Endothelial cell of umbilical vein (primary cell): ENCODE data around the gene IFT88. TPM values are rescaled to one million over a fixed set of nuclear protein-coding genes. Genes with fewer than 3 reads are reported as not detected.

ENCODE experiments used
- BruUV-seq: library from RNA; stranded (reverse); fragments of 400-500 nt; replicated peaks from 2 replicates; lab custom pipeline; 2021; lab: Mats Ljungman, UMichigan
- CTCF ChIA-PET: fragments of 300-600, 350-600 bp; sonication (Branson Sonifier 250); formaldehyde crosslinking; loops from one replicate; lab custom pipeline; 2021; ENCODE audit warnings: antibody characterized with exemption, inconsistent platforms; lab: Charles Lee
- POLR2A ChIA-PET: fragments of 300-600, 350-600 bp; sonication (Branson Sonifier 250); formaldehyde crosslinking; loops from one replicate; lab custom pipeline; 2021; ENCODE audit warnings: antibody characterized with exemption, inconsistent platforms; lab: Charles Lee
- DNase-seq: peaks from one replicate; pipeline ENCODE4 v3.0.0-alpha.2; 2011; ENCODE audit warnings: low read depth, low spot score
- FAIRE-seq: peaks from 2 replicates; lab custom pipeline; 2011; peaks lifted over from hg19 to GRCh38; lab: Jason Lieb, UNC
- H2AFZ ChIP-seq: 2 replicates; pipeline ENCODE4 v1.6.0; 2012; ENCODE audit warnings: low read depth, low read length, control low read depth, inconsistent platforms
- H3K27ac ChIP-seq: 2 replicates; pipeline ENCODE4 v1.5.1; 2011; ENCODE audit warnings: low read depth, mild to moderate bottlenecking, control low read depth, low read length, moderate library complexity; ENCODE audit not compliant: insufficient read depth
- H3K27me3 ChIP-seq, 2 experiments: 2 replicates each; pipeline versions ENCODE4 v1.6.0 to v1.6.1; 2011; ENCODE audit warnings: low read length in 2 of 2, mixed read lengths in 1 of 2; ENCODE audit not compliant: control insufficient read depth in 2 of 2, insufficient read depth in 2 of 2
- H3K36me3 ChIP-seq, 2 experiments: 2 replicates in 1 of 2; 3 replicates in 1 of 2; pipeline ENCODE4 v1.5.1; 2011; ENCODE audit warnings: low read length in 2 of 2, mild to moderate bottlenecking in 1 of 2, moderate library complexity in 1 of 2; ENCODE audit not compliant: control insufficient read depth in 2 of 2, insufficient read depth in 2 of 2; ENCODE audit errors: extremely low read depth in 1 of 2
- H3K4me1 ChIP-seq: 3 replicates; pipeline ENCODE4 v1.5.1; 2011; ENCODE audit warnings: mild to moderate bottlenecking, low read length; ENCODE audit not compliant: control insufficient read depth, insufficient read depth; ENCODE audit errors: extremely low read depth
- H3K4me2 ChIP-seq: 2 replicates; pipeline ENCODE4 v1.6.1; 2011; ENCODE audit warnings: low read length, control low read depth, mixed read lengths; ENCODE audit not compliant: insufficient read depth
- H3K4me3 ChIP-seq, 3 experiments: fragments of 200-600 bp in 1 of 3; sonication (generic), shearing (Covaris generic) in 1 of 3; replicated peaks in 1 of 3; 2 replicates each; pipeline ENCODE4 v1.5.1; 2011 to 2016; ENCODE audit warnings: control low read depth in 3 of 3, low read length in 3 of 3, mild to moderate bottlenecking in 2 of 3, inconsistent platforms in 1 of 3, low read depth in 1 of 3, moderate library complexity in 1 of 3; ENCODE audit not compliant: insufficient read depth in 1 of 3
- H3K79me2 ChIP-seq: 2 replicates; pipeline ENCODE4 v1.6.0; 2012; ENCODE audit warnings: low read length, inconsistent platforms; ENCODE audit not compliant: control insufficient read depth, insufficient read depth
- H3K9ac ChIP-seq: replicated peaks from 2 replicates; pipeline ENCODE3; 2011; ENCODE audit warnings: low read length, control low read depth; ENCODE audit not compliant: insufficient read depth; ENCODE audit errors: extremely low read depth
- H3K9me1 ChIP-seq: replicated peaks from 3 replicates; pipeline ENCODE4 v1.6.0; 2011; ENCODE audit warnings: mild to moderate bottlenecking, low read length; ENCODE audit not compliant: control insufficient read depth, insufficient read depth; ENCODE audit errors: extremely low read depth
- H3K9me3 ChIP-seq: replicated peaks from 2 replicates; pipeline ENCODE4 v1.5.1; 2012; ENCODE audit warnings: low read length, inconsistent platforms; ENCODE audit not compliant: control insufficient read depth, insufficient read depth
- H4K20me1 ChIP-seq: replicated peaks from 2 replicates; pipeline ENCODE3; 2011; ENCODE audit warnings: mild to moderate bottlenecking, low read length; ENCODE audit not compliant: control insufficient read depth, insufficient read depth; ENCODE audit errors: extremely low read depth
- EZH2 ChIP-seq: IDR thresholded peaks from 2 replicates; pipeline ENCODE4 v1.6.1; 2012; ENCODE audit warnings: borderline replicate concordance, low read depth, mild to moderate bottlenecking, moderate library complexity, low read length, inconsistent platforms; ENCODE audit not compliant: severe bottlenecking
- FOS ChIP-seq: IDR thresholded peaks from 2 replicates; pipeline ENCODE4 v1.6.1; 2011; ENCODE audit warnings: mild to moderate bottlenecking, low read length, moderate library complexity, borderline replicate concordance; ENCODE audit not compliant: insufficient read depth
- GATA2 ChIP-seq: IDR thresholded peaks from 2 replicates; pipeline ENCODE4 v1.7.0; 2011; ENCODE audit warnings: low read depth, mild to moderate bottlenecking, moderate library complexity, mixed read lengths, low read length; ENCODE audit not compliant: insufficient read length, insufficient read depth
- JUN ChIP-seq: IDR thresholded peaks from 2 replicates; pipeline ENCODE4 v1.6.1; 2011; ENCODE audit warnings: borderline replicate concordance, low read depth; ENCODE audit not compliant: insufficient read length, insufficient read depth
- MYC ChIP-seq: IDR thresholded peaks from one replicate; pipeline ENCODE4 v1.6.1; 2011; ENCODE audit warnings: mild to moderate bottlenecking, low read depth, low read length
- POLR2A ChIP-seq: IDR thresholded peaks from 2 replicates; pipeline ENCODE4 v1.6.1; 2012; ENCODE audit warnings: low read depth, mild to moderate bottlenecking, control low read depth, low read length
- POLR2AphosphoS5 ChIP-seq: IDR thresholded peaks from 2 replicates; pipeline ENCODE4 v1.6.1; 2012; ENCODE audit warnings: low read depth, mild to moderate bottlenecking, control low read depth, low read length, moderate library complexity; ENCODE audit not compliant: insufficient read depth
- dilution Hi-C: fragments of 300-500 bp; cut with MboI; formaldehyde crosslinking; loops from one replicate; pipeline ENCODE4 v1.15.0; 2019; ENCODE audit warnings: low sequenced_read_pairs; ENCODE audit not compliant: extremely low pct_ligation_motif_present
- intact Hi-C: fragments of 100-400 bp; cut with micrococcal nuclease; formaldehyde crosslinking; loops from one replicate; pipeline ENCODE4 v1.10.0; 2022
- polyA plus RNA-seq, 4 experiments: library from polyadenylated mRNA; depleted of rRNA in 3 of 4; stranded (reverse) in 3 of 4; unstranded in 1 of 4; fragments of >200 nt; gene quantifications; 2 replicates each; pipeline versions ENCODE4 v1.2.1 to v1.2.3, GENCODE V29; 2011 to 2012; ENCODE audit warnings: missing spikeins in 1 of 4
- total RNA-seq: library from RNA; stranded (reverse); gene quantifications from 2 replicates; pipeline ENCODE4 v1.2.3, GENCODE V29; 2021
- TF ChIP-seq, protein P1 (sequence below): IDR thresholded peaks from 2 replicates; pipeline ENCODE4 v1.6.1; 2011; ENCODE audit not compliant: insufficient read depth, insufficient read length
- TF ChIP-seq, protein P2 (sequence below), 2 donors: IDR thresholded peaks; 1 replicate in 1 of 2; 2 replicates in 1 of 2; pipeline ENCODE4 v1.5.1; 2011; ENCODE audit warnings: low read length in 2 of 2, mild to moderate bottlenecking in 2 of 2, moderate library complexity in 2 of 2, control low read depth in 1 of 2, inconsistent platforms in 1 of 2, low read depth in 1 of 2; ENCODE audit not compliant: insufficient read depth in 1 of 2; ENCODE audit errors: extremely low read depth in 1 of 2

IFT88 gene
- total and polyA plus RNA-seq, 2 donors (not counting 3 experiments of a cell fraction or from before 2014, with no cell fraction given) = 2.4 to 9.1 TPM

DNA sequence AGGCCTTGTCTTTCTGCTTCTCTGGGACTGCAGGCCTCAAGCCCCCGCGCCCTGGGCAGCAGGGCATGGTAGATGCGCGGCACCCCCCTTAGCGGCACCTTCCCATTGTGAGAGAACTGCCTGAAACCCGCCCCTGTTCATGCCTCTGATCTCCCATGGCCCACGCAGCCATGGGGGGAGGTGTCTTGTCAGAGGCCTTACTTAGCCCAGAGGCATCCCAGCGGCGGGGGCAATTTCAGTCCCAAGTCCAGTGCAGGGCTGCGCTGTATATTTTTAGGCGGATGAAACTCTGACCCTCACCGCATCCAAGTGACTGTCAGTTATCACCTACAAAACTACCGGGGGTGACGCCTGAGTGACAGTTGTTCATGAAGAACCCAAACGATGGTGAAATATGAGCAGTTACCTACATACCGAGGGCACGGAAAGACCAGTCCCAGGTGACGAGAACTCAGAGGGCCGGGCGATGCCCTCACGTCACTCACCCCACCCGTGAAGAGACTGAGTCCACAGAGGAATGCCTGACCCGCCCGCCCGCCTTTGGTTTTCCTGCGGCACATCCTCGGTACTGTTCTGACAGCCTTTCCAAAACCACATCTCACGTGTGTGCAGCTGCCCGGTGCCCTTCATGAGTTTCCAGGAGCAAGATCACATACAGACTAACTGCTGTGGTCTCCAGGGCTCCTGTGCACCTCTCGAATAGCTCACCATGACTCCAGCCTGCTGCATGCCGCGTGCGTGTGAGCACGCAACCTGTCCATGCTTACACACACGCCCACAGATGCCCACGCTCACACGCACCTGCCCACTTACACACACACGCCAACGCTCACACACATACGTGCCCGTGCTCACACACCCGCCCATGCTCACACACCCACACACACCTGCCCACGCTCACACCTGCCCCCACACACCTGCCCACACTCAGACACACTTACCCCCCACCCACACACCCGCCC is 150.9 kb downstream of the IFT88 start:
- H3K4me3 ChIP-seq = no peak overlapping the region
- H3K79me2 ChIP-seq = no peaks in the 10 kb centered on the region
- no peaks in the 10 kb centered on the region for H3K36me3 ChIP-seq
- CTCF ChIA-PET = interaction anchor here (5.5 kb wide), 1 partner anchor 110 kb away, joined by 73 read pairs; no protein-coding TSS in a partner anchor
- dilution Hi-C loops (no loop called here), intact Hi-C loops (no loop called here)
- H3K27ac ChIP-seq = no peak overlapping the region
- H3K9ac ChIP-seq = no peak overlapping the region
- no peaks in the 10 kb centered on the region for H3K9me1 ChIP-seq
- H3K4me1 ChIP-seq = peaks cover 34% of the 10 kb centered on the region
- BruUV-seq = no TSS peak
- no peaks in the 10 kb centered on the region for H4K20me1 ChIP-seq
- POLR2A ChIA-PET = no interaction called here
- H3K27me3 ChIP-seq = no peaks in the 10 kb centered on the region
- no peaks in the 10 kb centered on the region for H3K9me3 ChIP-seq
- TF ChIP-seq MYC (no peak), JUN (no peak), FOS (no peak), POLR2A (no peak)
- H2AFZ ChIP-seq = no peak overlapping the region
- no peak overlapping the region for H3K4me2 ChIP-seq
- no peak for DNase-seq
- no peak for FAIRE-seq

DNA sequence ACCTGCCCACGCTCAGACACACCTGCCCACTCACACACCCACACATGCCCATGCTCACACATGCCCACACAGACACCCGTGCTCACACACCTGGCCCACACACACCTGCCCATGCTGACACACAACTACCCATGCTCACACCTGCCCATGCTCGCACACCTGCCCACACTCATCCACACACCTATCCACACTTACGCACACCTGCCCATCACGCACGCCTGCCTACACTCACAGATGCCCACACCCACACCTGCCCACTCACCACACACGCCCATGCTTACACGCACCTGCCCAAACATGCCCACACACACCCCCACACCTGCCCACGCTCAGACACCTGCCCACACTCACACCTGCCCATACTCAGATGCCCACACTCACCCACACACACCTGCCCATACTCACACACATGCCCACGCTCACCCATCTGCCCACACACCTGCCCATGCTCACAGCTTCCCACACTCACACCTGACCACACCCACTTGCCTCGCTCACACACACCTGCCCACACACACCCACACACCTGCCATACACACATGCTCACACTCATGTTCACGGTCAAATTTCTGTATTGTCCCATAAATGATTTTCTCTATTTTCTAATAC is 152.1 kb downstream of the IFT88 start:
- no peaks in the 10 kb centered on the region for H4K20me1 ChIP-seq
- no peaks in the 10 kb centered on the region for H3K36me3 ChIP-seq
- no peaks in the 10 kb centered on the region for H3K9me3 ChIP-seq
- dilution Hi-C loops = no loop called here
- H2AFZ ChIP-seq = no peak overlapping the region
- no peaks in the 10 kb centered on the region for H3K27me3 ChIP-seq
- BruUV-seq = no TSS peak
- no peak for FAIRE-seq
- DNase-seq = no peak
- no peak overlapping the region for H3K27ac ChIP-seq
- H3K4me3 ChIP-seq = no peak overlapping the region
- TF ChIP-seq GATA2 = no peak
- no peak for TF ChIP-seq MYC
- no peak for TF ChIP-seq FOS
- TF ChIP-seq POLR2AphosphoS5 = no peak
- TF ChIP-seq, protein P1, sequence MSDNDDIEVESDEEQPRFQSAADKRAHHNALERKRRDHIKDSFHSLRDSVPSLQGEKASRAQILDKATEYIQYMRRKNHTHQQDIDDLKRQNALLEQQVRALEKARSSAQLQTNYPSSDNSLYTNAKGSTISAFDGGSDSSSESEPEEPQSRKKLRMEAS = no peak
- no peak for TF ChIP-seq EZH2
- no peak for TF ChIP-seq JUN
- TF ChIP-seq POLR2A = no peak
- TF ChIP-seq, protein P2, sequence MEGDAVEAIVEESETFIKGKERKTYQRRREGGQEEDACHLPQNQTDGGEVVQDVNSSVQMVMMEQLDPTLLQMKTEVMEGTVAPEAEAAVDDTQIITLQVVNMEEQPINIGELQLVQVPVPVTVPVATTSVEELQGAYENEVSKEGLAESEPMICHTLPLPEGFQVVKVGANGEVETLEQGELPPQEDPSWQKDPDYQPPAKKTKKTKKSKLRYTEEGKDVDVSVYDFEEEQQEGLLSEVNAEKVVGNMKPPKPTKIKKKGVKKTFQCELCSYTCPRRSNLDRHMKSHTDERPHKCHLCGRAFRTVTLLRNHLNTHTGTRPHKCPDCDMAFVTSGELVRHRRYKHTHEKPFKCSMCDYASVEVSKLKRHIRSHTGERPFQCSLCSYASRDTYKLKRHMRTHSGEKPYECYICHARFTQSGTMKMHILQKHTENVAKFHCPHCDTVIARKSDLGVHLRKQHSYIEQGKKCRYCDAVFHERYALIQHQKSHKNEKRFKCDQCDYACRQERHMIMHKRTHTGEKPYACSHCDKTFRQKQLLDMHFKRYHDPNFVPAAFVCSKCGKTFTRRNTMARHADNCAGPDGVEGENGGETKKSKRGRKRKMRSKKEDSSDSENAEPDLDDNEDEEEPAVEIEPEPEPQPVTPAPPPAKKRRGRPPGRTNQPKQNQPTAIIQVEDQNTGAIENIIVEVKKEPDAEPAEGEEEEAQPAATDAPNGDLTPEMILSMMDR (IDR thresholded peaks at IDR 0.05; ENCODE audit: extremely low read depth in 1 of 2, insufficient read depth in 1 of 2, low read depth in 1 of 2, low read length in 2 of 2) = no peak
- H3K4me1 ChIP-seq = peaks cover 24% of the 10 kb centered on the region
- H3K9ac ChIP-seq = no peak overlapping the region
- H3K79me2 ChIP-seq = no peaks in the 10 kb centered on the region
- H3K9me1 ChIP-seq = no peaks in the 10 kb centered on the region
- POLR2A ChIA-PET = no interaction called here
- CTCF ChIA-PET = no interaction called here
- intact Hi-C loops = no loop called here
- H3K4me2 ChIP-seq = no peak overlapping the region
